Right lung (tissue), 5 donors: ENCODE results near the gene FILIP1. TPM values are rescaled to one million over a fixed set of nuclear protein-coding genes. Genes with fewer than 3 reads are reported as not detected.

Source experiments
- DNase-seq, 2 donors: peaks; one replicate each; pipeline ENCODE4 v3.0.0-alpha.2; 2013
- polyA plus RNA-seq, 5 donors: library from polyadenylated mRNA; unstranded; fragments of 120-200 nt; gene quantifications; one replicate each; pipeline versions ENCODE4 v1.2.1 to v1.2.3, GENCODE V29; 2013; ENCODE audit warnings: inconsistent platforms in 1 of 5, low replicate concordance in 1 of 5; ENCODE audit not compliant: insufficient read length in 5 of 5, insufficient read depth in 1 of 5

FILIP1 gene
- polyA plus RNA-seq, 5 donors = 20.2 to 45.3 (median 37.6) TPM

DNA sequence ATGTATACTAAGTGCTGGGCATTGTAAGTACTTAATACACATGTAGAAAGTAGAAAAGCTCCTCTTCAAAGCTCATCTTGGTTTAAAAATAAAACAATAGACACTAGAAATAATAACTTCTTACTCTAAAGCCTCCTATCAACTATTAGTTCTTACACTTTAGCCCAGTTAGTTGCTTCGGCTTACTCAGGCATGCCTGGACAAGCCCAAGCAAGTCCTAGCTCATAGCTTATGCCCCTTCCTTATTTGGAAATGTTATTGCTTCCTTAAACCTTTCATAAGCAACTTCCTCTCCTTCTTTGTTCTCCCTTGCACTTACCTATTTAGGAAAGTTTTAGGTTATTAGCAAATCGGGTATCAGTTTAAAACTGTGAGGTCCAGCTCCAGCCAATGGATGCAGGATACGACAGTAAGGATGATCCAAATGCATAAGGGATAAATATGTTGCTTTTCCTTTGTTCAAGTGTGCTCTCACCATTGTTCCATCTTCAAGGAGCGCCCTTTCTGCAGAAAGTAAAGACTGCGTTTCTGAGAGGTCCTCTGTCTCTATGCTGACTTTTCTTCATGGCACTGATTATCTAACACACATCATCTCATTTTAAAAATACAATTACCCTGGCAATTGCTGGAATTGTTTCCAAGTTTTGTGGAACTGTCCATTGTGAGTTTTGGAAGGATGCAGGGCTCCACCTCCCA is 221.3 kb downstream of the FILIP1 start:
- DNase-seq = no peak

DNA sequence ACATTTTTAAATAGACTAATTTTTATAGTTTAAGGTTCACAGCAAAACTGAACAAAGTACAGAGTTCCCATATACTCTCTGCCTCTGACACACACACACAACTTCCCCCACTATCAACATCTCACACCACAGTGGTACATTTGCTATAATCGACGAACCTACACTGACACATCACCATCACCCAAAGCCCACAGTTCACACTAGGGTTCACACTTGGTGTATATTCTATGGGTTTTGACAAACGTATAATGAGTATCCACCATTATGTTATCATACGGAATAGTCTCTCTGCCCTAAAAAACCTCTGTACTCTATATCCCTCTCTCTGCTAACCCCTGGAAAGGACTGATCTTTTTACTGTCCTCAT is 224.6 kb downstream of the FILIP1 start:
- no peak for DNase-seq

GRCh38 chr6:75268121-75268987 is 225.2 kb downstream of the FILIP1 start:
- DNase-seq = no peak

DNA sequence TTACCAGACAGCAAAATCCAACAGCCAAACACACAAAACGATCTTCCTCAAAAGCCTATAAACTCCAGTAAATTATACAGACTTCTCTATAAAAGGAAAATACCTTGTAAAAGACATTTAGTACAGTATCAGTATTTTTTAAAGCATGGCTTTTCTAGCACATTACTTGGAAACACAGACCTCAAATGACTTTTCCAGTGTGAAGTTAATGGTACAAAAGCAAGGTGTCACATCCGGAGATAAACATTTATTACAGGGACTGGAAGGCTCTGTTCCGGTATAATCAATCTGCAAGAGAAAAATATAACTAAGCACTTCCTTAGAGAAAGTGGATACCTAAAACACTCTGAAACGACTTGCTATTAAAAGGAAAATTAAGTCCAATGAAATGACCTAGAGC is 226.1 kb downstream of the FILIP1 start:
- no peak for DNase-seq

- DNase-seq = peak in 1 of 2 donors; percentile 39
These were observed 226.8 kb downstream of the FILIP1 start for GRCh38 chr6:75266716-75267291.

DNA sequence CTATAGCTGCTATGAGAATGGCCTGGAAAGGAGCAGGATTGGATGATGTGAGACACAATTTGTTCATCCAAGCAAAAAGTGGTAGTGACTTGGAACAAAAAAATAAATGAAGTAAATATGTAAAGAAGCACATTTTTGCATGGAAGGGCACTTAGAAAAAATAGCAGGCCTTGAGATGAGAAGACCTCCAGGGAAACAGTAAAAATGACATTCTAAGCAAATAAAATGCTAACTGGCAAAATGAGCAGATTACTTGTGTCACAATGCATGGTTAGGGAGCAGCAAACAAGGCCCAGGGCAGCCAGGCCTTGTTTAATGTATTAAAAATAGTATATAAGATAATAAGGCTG is 230.2 kb downstream of the FILIP1 start:
- no peak for DNase-seq

DNA sequence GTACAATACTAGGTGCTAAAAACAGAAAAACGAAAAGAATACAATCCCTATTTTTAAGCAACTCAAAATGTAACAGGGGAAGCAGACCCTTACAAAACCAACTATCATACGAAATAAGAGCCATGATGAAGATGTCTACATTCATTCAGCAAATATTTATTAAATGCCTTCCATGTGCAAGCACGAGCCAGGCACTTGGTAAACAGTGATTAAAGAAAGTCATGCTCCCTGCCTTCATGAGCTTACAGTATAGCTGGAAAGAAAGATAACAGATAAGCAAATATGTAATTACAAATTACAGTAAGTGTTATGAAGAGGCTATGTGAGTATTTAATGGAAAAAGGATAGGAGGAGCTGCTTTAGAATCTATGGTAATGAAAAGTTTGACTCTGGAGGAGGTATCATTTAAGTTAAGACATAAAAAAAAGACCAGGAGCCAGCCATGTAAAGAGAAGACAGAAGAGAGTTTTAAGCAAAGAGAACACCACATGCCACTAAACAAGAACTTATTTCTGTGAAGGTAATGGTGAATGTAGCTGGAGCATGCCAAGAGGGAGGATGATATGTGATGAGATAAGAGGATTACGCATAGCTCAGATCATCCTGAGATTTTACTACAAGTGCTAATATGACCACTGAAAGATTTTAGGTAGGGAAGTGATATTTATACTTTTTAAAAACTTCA is 230.7 kb downstream of the FILIP1 start:
- DNase-seq = no peak

DNA sequence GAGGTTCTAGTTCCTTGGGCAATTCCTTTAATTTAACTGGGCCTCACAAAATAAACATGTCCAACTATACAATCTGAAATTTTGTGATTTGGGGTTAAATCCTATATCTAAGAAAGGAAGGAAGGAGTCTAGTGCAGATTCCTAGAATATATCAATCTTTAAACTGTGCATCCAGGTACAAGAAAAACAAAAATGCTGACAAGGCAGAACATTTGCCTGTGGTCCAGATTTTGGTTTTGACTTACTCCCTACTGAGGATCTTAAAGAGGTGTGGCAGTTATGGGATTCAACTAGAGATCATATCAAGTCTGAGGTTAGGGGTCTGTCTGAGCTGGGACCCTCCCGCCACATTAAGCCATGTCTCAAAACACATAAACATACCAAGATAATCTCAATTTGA is 232.3 kb downstream of the FILIP1 start:
- no peak for DNase-seq

- DNase-seq = no peak
These were observed 236.1 kb downstream of the FILIP1 start for GRCh38 chr6:75257343-75258087.

- no peak for DNase-seq
These were observed 243.0 kb downstream of the FILIP1 start for GRCh38 chr6:75250552-75250951.

GRCh38 chr6:75249837-75250236 is 243.8 kb downstream of the FILIP1 start:
- no peak for DNase-seq

DNA sequence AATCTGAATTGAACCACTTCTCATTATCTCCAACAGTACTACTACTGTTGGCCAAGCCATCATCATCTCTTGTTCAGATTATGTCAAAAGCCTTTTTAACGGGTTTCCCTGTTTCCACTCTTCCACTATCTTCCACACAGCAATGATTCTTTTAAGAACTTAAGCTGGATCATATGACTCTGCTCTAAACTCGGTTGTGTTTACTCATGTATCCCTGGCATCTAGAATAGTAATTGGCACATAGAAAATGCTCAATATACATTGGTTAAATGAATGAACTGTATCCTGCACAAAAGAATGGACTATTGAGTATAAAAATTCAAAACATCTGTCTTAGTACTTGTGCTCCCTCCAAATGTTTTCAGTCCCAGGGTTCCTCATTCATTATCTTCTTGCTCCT is 247.2 kb downstream of the FILIP1 start:
- DNase-seq = no peak

DNA sequence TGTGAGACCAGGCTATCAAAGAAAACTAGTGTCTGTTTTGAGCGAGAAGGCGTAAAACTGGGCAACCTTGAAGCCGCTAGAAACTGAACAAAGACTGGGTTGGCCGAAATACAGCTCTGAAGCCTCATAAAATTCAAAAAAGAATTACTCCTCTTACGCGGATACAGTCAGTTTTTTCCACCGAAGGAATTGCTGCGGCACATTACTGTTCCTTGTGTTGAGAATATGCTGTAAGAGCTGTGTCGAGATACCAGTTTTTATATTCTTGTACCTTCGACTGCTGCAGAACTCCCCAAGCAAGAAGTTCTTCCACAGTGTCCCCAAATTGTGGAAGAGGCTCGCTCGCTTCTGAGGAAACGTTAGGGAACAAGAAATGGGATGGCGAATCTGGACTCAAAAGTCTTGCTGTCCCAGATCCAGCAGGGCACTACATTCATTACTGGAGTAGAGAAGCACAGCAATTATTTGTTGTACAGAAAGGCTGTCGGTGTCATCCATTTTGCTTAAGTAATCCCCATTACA is 249.5 kb downstream of the FILIP1 start:
- DNase-seq = no peak

DNA sequence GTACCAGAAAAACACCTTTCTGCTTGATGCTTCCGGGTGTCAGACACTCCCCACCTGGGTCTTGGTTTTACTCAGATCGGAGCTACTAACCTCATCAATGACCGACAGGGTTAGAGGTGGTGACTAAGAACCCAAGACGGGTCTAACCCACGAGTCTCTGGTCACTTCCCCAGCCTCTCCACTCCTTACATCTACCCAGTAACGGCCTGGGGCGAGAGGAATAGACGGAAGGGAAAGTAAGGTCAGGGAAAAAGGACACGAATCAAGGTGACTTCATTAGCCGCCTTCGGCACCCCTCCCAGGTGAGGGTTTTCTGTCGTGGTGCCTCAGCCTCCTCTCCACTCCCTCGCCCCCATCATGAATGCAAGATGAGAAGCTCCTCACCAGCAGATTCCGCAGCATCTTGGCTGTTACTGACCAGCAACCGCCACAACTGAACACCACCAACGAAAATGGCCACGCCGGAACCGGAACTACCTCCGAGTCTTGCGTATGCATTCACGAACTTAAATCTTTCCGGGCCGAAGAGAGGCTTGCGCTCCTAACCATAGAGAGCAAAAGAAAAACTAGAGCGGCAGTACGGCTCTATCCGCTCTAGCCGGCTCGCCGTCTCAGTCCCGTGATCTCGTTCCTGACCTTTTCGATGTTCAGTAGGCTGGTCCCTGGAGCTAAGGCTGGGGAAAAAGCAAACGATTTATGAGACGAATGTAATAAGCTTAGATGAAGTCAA is 250.1 kb downstream of the FILIP1 start, which contains the start of gene COX7A2:
Gene COX7A2 (minus strand): TSS at position 469 of the 730 bp plus-strand sequence. CDS start 67 bp downstream, at position 402.
- DNase-seq = peak; percentile 89 to 93

Other genes starting within 250 kb of the FILIP1 start
- gene COX7A2, start 250.0 kb downstream of the FILIP1 start, polyA plus RNA-seq = 100 to 1,000 TPM; 180 to 245 (median 225) TPM
- gene TMEM30A, start 209.0 kb downstream of the FILIP1 start, polyA plus RNA-seq = 100 to 1,000 TPM; 119 to 194 (median 169) TPM
- gene SENP6, start 108.1 kb upstream of the FILIP1 start, polyA plus RNA-seq = 100 to 1,000 TPM; 114 to 178 (median 172) TPM